Left lung (tissue), 10 donors: ENCODE data around the gene DCDC1. TPM values are rescaled to one million over a fixed set of nuclear protein-coding genes. Genes with fewer than 3 reads are reported as not detected.

ENCODE experiments used
- ATAC-seq: fragments of 200-7000 bp; cut with Tn5 transposase; one replicate; pipeline ENCODE4 v1.9.1; 2020; ENCODE audit warnings: moderate library complexity
- DNase-seq, 4 donors: peaks; one replicate each; pipeline ENCODE4 v3.0.0-alpha.2; 2013 to 2020
- H3K27ac ChIP-seq, 2 donors: fragments of 200-600 bp; sonication (generic) in 1 of 2; one replicate each; pipeline versions ENCODE4 v1.5.0 to v1.8.0; 2020 to 2021
- H3K27me3 ChIP-seq, 2 donors: fragments of 200-600 bp; sonication (generic) in 1 of 2; one replicate each; pipeline versions ENCODE4 v1.5.0 to v1.8.0; 2020 to 2021
- H3K36me3 ChIP-seq, 2 donors: fragments of 200-600 bp; sonication (generic) in 1 of 2; one replicate each; pipeline versions ENCODE4 v1.5.0 to v1.8.0; 2020 to 2021
- H3K4me1 ChIP-seq, 2 donors: fragments of 200-600 bp; one replicate each; pipeline ENCODE4 v1.8.0; 2021
- H3K4me3 ChIP-seq, 2 donors: fragments of 200-600 bp; sonication (generic) in 1 of 2; one replicate each; pipeline versions ENCODE4 v1.5.0 to v1.8.0; 2020 to 2021; ENCODE audit warnings: mild to moderate bottlenecking in 1 of 2
- H3K9me3 ChIP-seq, 2 donors: fragments of 200-600 bp; sonication (generic) in 1 of 2; one replicate each; pipeline versions ENCODE4 v1.5.0 to v1.8.0; 2020 to 2021
- intact Hi-C, 2 donors: fragments of 100-400 bp; cut with DNase I; formaldehyde crosslinking; loops; one replicate each; pipeline versions ENCODE4 v1.11.2 to v1.14.2; 2022
- polyA plus RNA-seq, 6 donors: library from polyadenylated mRNA; unstranded; fragments of 120-200 nt; gene quantifications; one replicate each; pipeline ENCODE4 v1.2.1, GENCODE V29; 2013; ENCODE audit not compliant: insufficient read length in 6 of 6
- total RNA-seq, 2 donors: library from RNA; stranded (reverse); fragmentation: NEBNext Ultra II Directional; extraction: Animal tissue kit (Norgen Biotek cat#: 25700); gene quantifications; one replicate each; pipeline ENCODE4 v1.2.1, GENCODE V29; 2021
- TF ChIP-seq, protein P1 (sequence below), 2 donors: fragments of 200-600 bp; sonication (generic) in 1 of 2; IDR thresholded peaks; one replicate each; pipeline versions ENCODE4 v1.5.0 to v1.8.0; 2021; ENCODE audit warnings: antibody characterized with exemption in 2 of 2
- donor health status: DM: no; HTN: yes; CAD: no.
- donor health status: DM: no; HTN: no; CAD: no.

Gene DCDC1
- total and polyA plus RNA-seq, 8 donors: 0.09 to 3.3 (median 2.0) TPM

DNA sequence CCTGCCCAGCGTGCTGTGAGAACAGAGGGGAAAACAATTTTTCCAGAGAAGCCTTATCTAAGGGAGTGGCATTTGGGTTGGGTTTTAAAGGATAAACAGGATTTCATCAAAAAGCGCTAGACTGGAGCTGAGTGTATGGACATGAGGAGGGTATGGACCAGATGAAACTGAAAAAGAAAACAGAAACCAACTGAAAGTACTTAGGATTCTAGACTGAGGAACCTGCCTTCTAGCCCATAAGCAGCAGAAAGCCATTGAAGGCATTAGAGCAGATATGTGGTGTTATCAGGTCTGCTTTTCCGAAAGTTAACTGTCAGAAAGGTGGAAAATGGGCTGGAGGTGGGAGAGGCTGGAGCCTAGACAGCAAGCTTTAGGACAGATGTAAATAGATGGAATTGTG lies 443.4 kb downstream of the DCDC1 start:
- intact Hi-C loops: no loop called here

DNA sequence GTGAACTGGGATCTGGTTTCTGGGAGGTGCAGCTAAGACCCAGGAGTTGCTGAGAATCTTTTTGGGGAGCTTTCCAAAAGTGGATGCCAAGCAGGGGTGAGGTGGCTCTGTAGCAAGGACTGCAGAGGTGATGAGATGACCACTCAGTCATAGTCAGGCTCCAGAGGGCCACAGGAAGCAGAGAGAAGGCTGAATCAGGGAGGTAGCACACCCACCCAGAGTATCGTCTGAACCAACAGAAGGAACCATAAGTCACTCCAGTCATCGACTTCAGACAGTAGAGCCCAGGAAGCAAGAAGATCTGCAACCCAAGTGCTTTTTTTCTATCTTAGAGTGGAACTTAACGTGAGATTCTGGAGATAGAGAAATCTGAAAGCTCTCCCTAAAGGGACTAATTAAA lies 447.7 kb downstream of the DCDC1 start:
- intact Hi-C loops: no loop called here
- H3K36me3 ChIP-seq: no peaks in the 10 kb centered on the region

More for the DNA sequence above, 443.4 kb downstream of the DCDC1 start:
- ATAC-seq: no peak
- Histone ChIP-seq H3K27ac (no peak overlapping the region), H3K9me3 (no peaks in the 10 kb centered on the region), H3K36me3 (no peaks in the 10 kb centered on the region), H3K4me3 (no peak overlapping the region), H3K4me1 (no peaks in the 10 kb centered on the region), H3K27me3 (no peaks in the 10 kb centered on the region)
- no peak for DNase-seq
- TF ChIP-seq, protein P1, sequence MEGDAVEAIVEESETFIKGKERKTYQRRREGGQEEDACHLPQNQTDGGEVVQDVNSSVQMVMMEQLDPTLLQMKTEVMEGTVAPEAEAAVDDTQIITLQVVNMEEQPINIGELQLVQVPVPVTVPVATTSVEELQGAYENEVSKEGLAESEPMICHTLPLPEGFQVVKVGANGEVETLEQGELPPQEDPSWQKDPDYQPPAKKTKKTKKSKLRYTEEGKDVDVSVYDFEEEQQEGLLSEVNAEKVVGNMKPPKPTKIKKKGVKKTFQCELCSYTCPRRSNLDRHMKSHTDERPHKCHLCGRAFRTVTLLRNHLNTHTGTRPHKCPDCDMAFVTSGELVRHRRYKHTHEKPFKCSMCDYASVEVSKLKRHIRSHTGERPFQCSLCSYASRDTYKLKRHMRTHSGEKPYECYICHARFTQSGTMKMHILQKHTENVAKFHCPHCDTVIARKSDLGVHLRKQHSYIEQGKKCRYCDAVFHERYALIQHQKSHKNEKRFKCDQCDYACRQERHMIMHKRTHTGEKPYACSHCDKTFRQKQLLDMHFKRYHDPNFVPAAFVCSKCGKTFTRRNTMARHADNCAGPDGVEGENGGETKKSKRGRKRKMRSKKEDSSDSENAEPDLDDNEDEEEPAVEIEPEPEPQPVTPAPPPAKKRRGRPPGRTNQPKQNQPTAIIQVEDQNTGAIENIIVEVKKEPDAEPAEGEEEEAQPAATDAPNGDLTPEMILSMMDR (IDR thresholded peaks at IDR 0.05): no peak

DNA sequence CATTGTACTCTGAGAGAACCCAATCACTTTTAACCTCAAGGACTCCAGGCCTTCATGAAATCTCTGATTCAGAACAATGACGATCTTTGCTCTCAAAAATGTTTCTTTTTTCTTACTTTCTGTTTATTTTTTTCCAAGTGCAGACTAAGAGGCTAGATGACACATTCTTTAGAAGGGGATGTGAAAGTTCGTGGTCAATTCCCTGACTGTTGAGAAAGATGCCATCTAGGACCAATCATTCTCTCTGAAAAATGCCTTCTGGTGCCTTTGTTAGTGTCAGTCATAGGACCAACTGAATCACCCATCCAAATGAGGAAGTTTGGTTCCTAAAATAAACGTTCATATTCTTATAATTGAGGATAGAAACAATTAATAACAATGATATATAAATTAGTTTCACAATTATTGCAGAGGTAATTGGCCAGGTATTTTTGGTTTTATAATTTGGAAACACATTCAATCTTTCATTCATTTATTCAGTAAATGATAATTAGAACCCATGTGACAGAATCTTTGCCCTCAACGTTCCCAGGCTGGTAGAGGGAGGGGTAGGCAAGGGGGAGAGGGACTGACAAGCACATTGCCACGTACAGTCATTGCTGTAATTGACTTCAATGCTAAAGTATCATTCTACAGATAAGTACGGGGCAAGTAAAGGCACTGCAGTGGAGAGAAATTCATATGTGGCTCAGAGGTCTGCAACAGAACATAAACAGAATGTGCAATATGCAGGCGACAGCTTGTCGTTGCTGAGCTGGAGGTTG lies 450.0 kb downstream of the DCDC1 start:
- no peaks in the 10 kb centered on the region for H3K4me1 ChIP-seq
- TF ChIP-seq, protein P1 (IDR thresholded peaks at IDR 0.05): no peak
- H3K4me3 ChIP-seq: no peak overlapping the region
- H3K27ac ChIP-seq: peak overlapping the region in 1 of 2 donors; percentile 31
- H3K9me3 ChIP-seq: no peaks in the 10 kb centered on the region
- no peaks in the 10 kb centered on the region for H3K36me3 ChIP-seq
- ATAC-seq: peak; percentile 67
- intact Hi-C loops: loop anchor here in 1 of 2 donors (10.0 kb wide), 1 partner anchor 575 kb away; no protein-coding TSS in a partner anchor
- H3K27me3 ChIP-seq: no peaks in the 10 kb centered on the region
- no peak for DNase-seq

More for the DNA sequence above, 447.7 kb downstream of the DCDC1 start:
- DNase-seq: no peak
- Histone ChIP-seq H3K4me1 (no peaks in the 10 kb centered on the region), H3K4me3 (no peak overlapping the region), H3K9me3 (no peaks in the 10 kb centered on the region), H3K27me3 (no peaks in the 10 kb centered on the region), H3K27ac (no peak overlapping the region)
- ATAC-seq: no peak
- TF ChIP-seq, protein P1 (IDR thresholded peaks at IDR 0.05): no peak

DNA sequence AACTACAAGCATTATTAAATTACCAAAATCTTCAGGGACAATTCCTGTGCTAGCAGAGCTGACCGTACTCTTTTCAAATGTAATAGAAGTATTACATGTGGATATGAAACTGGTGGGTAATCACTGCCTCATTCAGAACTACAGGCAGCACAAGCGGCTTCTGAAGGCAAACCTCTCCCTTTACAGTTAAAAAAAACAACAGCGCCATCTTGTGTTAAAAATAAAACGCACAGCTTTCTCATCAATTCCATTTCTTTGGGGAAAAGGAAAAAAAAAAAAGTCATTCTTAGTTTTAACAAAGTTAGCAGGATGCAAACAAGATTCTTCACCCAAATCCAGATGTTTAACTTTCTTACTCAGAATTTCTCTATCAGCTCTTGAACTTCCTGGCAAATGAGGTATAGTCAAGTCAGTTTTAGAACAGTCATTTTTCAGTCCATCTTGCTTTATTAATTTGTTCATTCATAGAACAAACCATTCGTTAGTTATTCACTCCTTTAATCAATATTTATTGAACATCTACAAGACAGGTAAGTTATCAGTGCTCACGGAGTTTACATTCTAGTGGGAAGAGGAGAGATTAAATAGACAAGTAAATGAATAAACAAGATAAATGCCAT lies 451.6 kb downstream of the DCDC1 start:
- intact Hi-C loops: loop anchor here in 1 of 2 donors (10.0 kb wide), 1 partner anchor 573 kb away; no protein-coding TSS in a partner anchor

More for the DNA sequence above, 451.6 kb downstream of the DCDC1 start:
- Histone ChIP-seq H3K4me1 (no peaks in the 10 kb centered on the region), H3K27ac (no peak overlapping the region), H3K36me3 (no peaks in the 10 kb centered on the region), H3K27me3 (no peaks in the 10 kb centered on the region), H3K4me3 (no peak overlapping the region), H3K9me3 (no peaks in the 10 kb centered on the region)
- TF ChIP-seq, protein P1 (IDR thresholded peaks at IDR 0.05): peak; percentile 55 to 64
- ATAC-seq (peak; percentile 68), DNase-seq (peak in 2 of 4 donors; percentile 48 to 74)
